COLO829 (cell line): ENCODE measurements around the gene GRAP.
"Not testable (repeated sequence)": the region's sequence is repeated elsewhere in the genome, so short reads cannot be mapped to it uniquely, and the experiment has no call there.

Experiments used
- DNase-seq: peaks from one replicate; pipeline ENCODE4 v3.0.0; 2012; ENCODE audit warnings: low spot score

The GRAP gene

DNA sequence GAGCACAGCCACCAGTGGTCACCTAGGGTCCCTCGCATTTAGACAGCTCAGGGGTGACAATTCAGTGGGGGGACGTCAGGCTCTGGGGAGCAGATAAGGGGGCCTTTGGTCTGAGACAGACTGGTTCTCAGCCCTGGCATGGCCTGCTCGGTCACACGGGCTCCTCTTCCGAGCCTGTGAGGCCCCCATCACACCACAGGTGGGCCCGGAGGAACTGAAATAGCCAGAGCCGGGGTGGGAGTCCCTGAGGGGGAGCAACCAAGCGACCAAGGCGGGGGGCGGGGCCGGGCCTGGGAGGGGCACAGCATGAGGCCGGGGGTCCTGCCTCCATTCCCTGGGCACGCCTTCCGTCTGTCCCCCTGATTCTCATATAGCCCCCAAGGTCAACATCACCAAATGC lies 4.4 kb downstream of the GRAP start:
- DNase-seq: not testable (repeated sequence)

- DNase-seq: not testable (repeated sequence)
These were observed 4.9 kb downstream of the GRAP start for GRCh38 chr17:19041871-19042270.

DNA sequence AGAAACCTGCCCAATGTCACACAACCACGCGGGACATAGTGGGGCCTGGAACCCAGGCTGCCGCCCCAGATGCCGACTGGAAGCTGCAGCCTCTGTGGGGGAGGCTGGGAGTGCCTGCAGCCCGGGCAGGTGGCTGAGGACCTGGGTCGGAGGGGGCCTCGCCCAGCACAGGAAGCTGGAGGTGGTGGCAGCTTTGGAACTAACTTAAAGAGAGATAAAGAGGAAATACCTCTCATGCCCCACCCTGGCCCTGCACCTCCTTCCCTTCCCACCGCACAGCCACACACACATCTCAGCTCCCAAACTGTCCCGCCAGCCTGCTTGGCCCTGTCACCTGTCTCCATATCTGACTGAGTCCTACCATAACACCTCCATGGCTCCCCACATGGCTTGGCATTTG lies 6.4 kb downstream of the GRAP start:
- not testable (repeated sequence) for DNase-seq

- not testable (repeated sequence) for DNase-seq
These were observed 8.0 kb downstream of the GRAP start for GRCh38 chr17:19038730-19039129.

DNA sequence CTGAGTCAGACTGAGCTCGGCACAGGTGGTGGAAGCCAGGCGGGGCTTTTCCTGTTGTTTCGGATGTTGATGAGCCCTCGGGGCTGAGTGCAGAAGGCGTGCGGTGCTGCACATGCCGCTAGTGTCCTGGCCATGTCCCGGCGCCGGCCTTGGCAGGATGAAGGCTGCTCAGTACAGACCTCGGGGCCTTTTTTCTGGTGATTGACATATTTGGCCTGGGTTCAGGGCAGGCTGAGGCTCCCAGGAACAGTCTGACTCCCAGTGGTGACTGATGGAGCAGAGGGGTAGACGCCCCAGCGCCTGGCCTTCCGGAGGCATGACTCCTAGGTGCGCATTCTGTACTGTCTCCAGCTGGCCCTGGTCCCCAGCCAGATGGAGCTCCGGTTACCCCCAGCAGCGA lies 8.8 kb downstream of the GRAP start:
- DNase-seq: not testable (repeated sequence)

GRCh38 chr17:19037547-19037946 lies 9.2 kb downstream of the GRAP start:
- DNase-seq: not testable (repeated sequence)

GRCh38 chr17:19036186-19036585 lies 10.6 kb downstream of the GRAP start:
- DNase-seq: not testable (repeated sequence)

DNA sequence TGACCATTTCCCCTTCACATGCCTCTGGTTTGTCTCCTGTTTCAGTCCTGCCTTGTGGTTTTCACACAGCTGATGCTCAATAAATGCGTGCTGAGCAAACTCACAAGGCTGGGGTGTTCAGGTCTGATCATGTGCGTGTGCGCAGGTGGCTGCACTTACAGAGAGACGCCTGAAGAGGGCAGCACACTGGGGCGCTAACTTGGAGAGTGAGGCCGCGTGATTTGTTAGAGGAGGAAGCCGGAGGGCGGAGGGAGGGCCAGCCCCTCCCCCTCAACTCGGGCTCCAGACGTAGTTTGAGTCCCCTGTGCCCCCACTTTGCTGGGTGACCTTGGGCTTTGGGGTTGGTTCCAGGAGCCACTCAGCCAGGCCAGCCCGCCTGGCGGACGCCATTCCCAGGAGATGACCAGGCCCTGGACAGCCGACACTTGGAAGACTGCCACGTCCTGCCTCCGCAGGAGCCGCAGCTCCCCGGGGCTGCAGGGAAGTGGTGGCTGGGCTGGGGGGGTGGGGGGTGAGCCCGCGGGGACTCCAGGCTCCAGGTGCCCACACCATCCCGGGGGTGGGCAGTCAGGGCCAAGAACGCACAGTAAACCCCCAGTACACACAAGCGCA lies 14.3 kb downstream of the GRAP start:
- DNase-seq: not testable (repeated sequence)

- not testable (repeated sequence) for DNase-seq
These were observed 15.0 kb downstream of the GRAP start for GRCh38 chr17:19031729-19032128.

DNA sequence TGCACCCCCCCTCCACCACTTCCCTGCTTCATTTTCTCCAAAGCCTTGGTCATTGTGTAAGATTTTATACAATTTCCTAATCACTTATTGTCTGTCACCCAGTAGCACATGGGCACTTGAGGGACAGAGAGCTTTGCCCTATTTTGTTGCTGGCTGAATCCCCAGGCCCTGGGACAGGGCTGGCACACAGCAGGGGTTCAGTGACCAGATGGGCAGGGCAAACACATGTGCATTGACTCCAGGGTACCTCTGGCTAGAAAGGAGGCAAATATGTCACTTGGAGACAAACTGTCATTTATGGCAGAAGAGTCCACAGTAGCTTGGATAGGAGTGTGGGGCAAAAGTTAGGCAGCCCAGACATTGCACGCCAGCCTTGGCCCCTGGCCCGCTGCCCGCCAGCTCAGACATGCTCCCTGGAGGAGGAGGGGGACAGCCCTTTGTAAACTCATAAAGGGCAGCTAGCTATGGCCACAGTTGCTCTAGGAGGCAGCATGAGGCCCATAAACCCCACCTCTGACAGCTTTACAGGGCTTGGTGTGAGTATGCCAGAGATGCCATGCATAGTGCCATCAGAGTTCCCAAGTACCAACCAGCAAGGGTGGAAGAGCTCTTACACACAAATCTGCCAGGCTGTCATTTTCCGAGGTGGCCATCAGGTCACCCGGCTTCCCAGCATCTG lies 15.8 kb downstream of the GRAP start:
- DNase-seq: not testable (repeated sequence)

- DNase-seq: not testable (repeated sequence)
These were observed 17.0 kb downstream of the GRAP start for GRCh38 chr17:19029740-19030139.

DNA sequence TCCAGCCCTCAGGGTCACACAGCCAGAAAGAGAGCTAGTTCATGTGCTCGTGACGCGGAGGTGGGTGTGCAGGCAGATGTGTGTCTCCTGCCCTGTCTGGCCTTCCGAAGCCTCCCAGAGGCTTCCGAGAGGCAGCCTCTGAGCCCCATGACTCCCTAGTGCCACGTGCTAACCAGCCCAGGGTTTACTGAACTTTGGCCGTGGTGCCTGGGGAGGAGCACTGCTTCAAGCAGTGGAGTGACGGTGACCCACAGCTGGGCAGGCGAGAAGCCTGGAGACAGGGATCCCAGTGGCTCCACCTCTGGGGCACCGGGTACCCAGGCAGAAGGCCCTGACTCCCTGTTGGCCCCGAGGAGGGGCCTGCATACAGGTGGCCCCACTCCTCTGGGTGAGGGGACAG lies 18.1 kb downstream of the GRAP start:
- not testable (repeated sequence) for DNase-seq

- DNase-seq: no peak
These were observed 22.4 kb downstream of the GRAP start for GRCh38 chr17:19024101-19025078.

DNA sequence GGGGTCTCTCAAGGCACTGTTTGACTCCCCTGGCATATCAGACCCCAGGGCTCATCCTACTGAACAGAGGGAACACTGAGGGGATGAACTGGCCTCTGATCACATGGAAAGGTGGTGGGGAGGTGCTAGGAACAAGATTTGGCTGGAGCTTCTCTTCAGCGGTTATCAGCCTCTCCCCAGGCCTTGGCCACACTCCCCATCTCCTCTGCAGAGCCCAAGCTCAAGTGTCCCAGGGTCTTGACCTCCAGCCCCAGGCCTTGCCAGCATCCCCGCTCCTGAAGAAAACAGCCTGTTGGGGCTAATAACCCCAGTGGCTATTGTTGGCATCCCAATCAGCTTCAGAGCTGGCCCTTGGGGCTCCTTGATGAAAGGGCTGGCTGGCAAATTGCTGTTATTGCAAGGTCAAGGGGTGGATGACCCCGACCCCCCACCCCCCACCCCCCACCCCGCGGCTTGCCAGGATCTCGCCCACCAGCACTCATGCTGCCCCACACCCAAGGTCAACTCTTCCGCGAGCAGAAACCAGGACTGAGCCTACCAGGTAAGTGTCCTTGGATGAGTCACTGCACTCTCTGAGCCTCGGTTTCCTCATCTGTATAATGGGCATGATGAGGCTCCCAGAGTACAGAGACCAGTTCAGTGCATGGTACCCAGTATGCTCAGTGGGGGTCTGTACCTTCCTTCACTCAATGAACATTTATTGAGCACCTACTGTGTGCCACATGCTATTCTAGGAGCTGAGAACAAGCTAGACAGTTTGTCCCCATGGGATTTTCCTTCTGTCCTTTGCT lies 23.4 kb downstream of the GRAP start:
- DNase-seq: no peak

DNA sequence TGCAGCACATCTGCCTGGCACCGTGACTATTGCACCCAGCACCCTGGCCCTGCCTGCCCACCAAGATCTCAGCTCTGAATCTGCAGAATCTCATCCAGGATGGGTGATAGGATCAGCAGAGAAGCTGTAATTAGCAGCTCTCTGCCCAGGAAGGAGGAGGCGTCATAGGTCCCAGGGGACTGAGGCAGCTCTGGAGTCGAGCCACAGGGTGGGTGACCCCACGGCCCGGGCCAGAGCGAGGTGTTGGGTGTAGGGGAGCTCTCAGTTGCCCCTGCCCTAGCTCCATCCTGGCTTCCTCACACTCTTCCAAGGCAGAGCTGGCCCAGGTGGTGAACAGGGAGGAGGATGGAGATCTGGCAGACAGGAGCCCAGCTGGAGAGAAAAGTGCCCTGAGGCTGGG lies 24.0 kb downstream of the GRAP start:
- no peak for DNase-seq

- no peak for DNase-seq
These were observed 24.6 kb downstream of the GRAP start for GRCh38 chr17:19022128-19022527.

GRCh38 chr17:19021622-19022083 lies 25.1 kb downstream of the GRAP start:
- DNase-seq: no peak

DNA sequence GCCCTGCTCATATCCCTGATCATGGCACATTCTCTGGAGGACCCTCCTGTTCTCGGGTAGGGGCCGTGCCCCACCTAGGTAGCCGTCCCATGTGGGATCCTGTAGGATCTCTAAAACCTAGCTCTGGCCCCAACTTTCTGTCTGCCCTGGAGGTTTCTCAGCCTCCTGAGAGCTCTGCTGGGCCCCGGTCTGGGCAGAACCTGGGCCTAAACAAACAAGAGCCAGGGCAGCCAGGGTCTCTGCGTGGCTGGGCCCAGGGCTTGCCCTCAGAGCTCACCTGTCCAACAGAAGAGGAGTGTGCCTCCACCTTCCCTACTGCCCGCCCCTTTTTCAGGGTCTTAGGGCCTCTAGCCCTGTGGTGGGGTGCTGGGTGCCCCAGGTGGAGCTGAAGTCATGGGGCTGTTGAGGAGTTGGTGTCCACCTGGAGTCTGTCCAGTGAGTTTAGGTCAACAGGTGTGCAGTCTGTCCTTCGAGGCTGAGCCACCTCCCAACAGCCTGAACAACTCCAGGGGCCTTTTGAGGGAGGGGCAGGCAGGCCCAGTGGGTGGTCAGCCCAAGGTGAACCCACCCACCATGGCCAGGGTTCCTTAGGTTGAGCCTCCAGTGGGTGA lies 25.6 kb downstream of the GRAP start:
- not testable (repeated sequence) for DNase-seq

DNA sequence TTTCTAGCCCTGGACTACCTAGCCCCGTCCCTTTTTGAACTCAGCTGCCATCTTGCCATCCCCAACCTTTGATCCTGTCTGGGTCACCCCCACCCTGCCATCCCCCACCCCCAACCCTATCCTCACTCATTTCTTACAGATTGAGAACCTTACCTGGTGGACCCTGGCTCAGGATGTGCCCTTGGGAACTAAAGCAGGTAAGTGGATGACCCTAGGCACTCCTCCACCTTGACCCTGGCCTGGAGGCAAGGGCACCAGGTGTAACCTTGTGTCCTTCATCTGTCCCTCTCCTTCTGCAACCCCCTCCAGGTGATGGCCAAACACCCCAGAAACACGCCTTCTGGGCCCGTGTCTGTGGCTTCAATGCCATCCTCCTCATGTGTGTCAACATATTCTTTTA lies 26.7 kb downstream of the GRAP start:
- DNase-seq: no peak

DNA sequence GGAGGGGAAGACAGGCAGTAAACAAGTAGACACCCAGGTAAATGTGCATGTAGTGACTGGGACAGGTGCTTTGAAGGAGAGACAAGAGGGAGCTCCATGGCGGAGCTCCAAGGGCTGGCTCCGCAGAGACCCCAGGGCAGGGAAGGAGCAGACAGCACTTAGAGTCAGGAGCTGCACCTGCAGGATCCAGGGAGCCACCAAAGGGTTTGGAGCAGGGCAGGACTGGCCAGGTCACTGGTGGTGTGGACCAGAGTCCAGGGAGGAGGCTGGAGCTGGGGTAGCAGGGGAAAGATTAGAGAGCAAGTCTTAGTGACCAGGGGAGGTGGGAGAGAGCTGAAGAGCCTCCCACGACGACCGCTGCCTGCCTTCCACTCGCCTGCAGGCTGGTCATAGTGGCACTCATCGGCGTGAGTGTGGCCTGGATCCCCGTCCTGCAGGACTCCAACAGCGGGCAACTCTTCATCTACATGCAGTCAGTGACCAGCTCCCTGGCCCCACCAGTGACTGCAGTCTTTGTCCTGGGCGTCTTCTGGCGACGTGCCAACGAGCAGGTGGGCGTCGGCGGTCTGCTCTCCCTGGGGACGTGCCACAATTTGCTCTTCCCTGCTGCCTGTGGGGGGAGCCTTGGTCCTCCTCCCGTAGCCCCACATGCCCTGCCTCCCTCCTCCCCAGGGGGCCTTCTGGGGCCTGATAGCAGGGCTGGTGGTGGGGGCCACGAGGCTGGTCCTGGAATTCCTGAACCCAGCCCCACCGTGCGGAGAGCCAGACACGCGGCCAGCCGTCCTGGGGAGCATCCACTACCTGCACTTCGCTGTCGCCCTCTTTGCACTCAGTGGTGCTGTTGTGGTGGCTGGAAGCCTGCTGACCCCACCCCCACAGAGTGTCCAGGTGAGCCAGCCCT lies 27.5 kb downstream of the GRAP start:
- DNase-seq: peak; percentile 34
